Hematopoietic multipotent progenitor cell treated with erythropoietin and hydrocortisone succinate and interleukin-3 and kit ligand, for 4 days (in vitro differentiated cells): ENCODE results near the gene MLX.
A peak's percentile ranks its signal among the peaks of the same experiment; 100 is the strongest.
"Not testable (repeated sequence)": the region's sequence is repeated elsewhere in the genome, so short reads cannot be mapped to it uniquely, and the experiment has no call there.

Experiments used
- DNase-seq: peaks from one replicate; pipeline ENCODE4 v3.0.0-alpha.2; 2015

Gene MLX

DNA sequence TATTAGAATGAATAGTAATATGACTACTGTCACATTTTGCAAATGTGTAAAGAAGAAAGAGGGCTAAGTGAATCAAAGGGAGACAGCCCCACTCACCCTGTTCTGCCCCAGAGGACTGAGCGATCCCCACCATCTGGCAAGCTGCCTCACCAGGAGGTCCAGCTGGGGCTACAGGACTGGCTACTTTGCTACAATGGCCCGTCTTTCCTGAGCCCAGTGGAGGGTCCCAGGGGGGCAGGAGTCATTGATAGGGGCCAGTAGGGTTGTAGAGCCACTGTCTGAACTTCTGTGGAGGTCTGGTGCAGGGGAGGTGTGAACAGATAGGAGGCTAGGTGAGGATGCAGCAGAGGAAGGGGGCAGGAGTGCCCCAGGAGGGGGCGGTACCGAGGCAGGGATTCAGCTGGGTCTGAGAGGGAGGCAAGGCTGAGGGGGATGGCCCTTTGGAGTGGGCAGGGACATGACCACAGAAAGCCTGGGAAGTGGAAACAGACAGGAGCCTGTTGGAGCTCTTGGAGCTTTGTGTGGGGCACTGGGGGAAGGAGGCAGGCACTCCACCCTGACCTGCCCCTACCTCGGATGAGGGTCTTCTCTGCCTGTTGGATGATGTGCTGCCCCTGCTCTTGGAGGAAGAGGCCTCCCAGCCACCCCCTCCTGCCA lies 10.8 kb upstream of the MLX start:
- not testable (repeated sequence) for DNase-seq

DNA sequence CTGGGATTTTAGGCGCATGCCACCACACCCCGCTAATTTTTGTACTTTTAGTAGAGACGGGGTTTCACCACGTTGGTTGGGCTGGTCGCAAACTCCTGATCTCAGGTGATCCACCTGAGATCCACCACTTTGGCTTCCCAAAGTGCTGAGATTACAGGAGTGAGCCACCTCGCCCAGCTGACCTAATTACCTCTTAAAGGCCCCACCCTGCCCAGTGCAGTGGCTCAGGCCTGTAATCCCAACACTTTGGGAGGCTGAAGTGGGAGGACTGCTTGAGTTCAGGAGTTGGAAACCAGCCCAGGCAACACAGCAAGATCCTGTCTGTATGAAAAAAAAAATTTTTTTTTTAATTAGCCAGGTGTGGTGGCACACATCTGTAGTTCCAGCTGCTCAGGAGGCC lies 7.8 kb upstream of the MLX start:
- DNase-seq: no peak

DNA sequence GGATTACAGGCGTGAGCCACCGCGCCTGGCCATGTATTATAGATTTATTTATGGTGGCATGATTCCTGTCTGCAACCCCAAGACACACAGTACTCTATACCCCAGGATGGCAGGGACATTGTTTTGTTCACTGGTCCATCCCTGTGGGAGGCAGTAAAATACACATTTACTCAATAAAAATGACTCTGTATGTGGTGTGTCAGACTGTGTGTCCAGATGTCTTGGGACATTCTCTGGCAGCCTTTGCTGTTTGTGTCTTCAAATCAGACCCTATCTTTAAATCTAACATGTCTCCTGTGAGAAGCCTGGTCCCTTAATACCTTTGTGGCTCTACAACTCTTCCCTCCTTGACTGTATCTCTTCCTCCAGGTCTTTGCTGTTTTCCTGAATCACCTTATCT lies 6.7 kb upstream of the MLX start:
- DNase-seq: no peak

DNA sequence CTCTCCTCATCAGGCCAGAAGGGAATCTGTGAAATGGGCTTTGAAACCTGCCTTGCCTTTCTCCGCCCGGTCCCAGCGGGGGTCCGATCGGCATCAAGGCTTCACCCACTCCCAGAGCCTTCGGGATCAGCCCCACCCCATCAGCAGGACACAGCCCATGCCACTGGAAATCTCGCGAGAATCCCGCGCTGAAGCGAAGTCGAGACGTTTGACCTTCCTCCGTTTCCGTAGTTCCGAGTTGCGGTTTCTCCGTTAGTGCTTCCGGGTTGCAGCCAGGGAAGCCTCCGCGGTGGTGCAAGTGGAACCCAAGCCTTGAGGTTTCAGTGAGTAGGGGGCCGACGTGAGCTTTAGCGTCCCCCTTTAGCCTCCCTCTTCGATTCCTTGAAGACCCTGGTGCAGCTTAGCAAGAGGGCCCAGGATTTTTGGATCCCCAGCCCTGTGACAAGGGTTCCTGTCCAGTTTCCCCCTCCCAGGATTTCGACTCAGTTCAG lies 5.0 kb upstream of the MLX start, which contains the start of gene COASY:
TSS of gene COASY (plus strand) at position 252 of the 491 bp plus-strand sequence. CDS start 475 bp downstream, outside the sequence.
- DNase-seq: peak; percentile 98

DNA sequence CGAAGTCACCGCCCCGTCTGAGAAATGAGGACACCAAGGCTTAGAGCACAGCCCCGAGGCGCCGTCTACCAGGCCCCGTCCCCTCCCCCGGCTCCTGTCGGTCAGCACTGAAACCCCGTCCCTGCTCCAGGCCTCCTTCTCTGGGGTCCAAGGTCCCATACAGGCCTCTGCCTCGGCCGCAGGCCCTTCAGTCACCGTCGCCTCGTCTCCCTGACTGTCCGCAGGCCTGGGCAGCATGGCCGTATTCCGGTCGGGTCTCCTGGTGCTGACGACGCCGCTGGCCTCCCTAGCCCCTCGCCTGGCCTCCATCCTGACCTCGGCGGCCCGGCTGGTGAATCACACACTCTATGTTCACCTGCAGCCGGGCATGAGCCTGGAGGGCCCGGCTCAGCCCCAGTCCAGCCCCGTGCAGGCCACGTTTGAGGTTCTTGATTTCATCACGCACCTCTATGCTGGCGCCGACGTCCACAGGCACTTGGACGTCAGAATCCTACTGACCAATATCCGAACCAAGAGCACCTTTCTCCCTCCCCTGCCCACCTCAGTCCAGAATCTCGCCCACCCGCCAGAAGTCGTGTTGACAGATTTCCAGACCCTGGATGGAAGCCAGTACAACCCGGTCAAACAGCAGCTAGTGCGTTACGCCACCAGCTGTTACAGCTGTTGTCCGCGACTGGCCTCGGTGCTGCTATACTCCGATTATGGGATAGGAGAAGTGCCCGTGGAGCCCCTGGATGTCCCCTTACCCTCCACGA lies 4.3 kb upstream of the MLX start:
- no peak for DNase-seq

DNA sequence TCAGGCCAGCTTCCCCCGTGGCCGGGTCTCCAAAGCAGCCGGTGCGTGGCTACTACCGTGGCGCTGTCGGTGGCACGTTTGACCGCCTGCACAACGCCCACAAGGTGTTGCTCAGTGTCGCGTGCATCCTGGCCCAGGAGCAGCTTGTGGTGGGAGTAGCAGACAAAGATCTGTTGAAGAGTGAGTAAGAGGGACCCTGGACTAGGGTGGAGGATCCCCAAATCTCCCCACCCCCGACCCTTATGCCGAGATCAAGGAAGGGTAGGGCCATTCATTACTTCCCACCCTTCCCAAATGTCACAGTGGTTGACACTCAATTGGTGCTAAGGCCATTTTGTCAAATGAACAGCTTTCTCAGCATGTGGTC lies 3.8 kb upstream of the MLX start:
- DNase-seq: no peak

DNA sequence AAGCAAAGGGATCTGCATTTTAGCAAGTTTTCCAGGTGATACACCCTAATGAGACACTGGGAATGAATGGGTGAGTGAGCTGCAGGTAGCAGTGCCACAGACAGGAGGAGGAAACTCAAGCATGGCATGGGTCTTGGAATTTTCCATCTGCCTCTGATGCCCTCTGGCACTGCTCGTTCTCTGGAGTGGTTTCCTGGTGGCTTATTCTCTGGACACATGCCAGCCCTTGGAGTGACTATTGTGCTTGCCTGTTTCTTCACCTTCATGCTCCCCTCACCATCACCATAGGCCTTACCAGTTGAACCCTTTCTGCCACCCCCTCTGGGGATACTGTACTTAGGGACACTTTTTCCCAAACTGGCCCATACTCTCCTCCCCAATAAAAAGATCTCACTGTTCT lies 3.4 kb upstream of the MLX start:
- DNase-seq: no peak

DNA sequence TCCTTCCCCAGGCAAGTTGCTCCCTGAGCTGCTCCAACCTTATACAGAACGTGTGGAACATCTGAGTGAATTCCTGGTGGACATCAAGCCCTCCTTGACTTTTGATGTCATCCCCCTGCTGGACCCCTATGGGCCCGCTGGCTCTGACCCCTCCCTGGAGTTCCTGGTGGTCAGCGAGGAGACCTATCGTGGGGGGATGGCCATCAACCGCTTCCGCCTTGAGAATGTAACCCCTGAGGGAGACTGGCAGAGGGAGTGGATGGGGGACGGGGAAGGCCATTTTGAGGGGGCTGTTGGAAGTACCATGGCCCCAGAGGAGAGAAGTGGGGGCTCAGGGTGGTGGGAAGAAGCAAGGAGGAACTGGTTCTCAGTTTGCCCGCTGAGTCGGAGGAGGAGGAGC lies 3.0 kb upstream of the MLX start:
- DNase-seq: no peak

DNA sequence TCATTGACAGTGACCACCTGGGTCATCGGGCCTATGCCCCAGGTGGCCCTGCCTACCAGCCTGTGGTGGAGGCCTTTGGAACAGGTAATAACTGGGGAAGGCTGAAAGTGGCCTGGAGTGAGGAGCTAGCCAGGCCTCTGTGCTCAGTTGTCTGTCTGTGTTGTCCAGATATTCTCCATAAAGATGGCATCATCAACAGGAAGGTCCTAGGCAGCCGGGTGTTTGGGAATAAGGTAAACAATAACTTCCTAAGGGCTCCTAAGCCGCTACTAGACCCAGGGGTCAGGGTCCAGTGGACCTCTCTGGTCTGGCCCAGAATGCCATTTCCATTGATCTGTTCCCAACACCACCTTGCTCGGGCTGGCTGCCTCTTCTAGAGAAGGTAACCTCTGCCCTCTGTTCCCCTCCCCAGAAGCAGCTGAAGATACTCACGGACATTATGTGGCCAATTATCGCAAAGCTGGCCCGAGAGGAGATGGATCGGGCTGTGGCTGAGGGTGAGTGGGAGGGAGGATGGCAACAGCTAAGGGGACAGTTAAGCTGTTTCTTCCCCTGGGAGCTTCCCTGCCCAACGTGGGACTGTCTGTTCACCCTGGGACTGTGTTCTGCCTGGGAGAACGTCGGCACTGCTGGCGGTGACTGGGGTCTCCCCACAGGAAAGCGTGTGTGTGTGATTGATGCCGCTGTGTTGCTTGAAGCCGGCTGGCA lies 1.9 kb upstream of the MLX start:
- no peak for DNase-seq

DNA sequence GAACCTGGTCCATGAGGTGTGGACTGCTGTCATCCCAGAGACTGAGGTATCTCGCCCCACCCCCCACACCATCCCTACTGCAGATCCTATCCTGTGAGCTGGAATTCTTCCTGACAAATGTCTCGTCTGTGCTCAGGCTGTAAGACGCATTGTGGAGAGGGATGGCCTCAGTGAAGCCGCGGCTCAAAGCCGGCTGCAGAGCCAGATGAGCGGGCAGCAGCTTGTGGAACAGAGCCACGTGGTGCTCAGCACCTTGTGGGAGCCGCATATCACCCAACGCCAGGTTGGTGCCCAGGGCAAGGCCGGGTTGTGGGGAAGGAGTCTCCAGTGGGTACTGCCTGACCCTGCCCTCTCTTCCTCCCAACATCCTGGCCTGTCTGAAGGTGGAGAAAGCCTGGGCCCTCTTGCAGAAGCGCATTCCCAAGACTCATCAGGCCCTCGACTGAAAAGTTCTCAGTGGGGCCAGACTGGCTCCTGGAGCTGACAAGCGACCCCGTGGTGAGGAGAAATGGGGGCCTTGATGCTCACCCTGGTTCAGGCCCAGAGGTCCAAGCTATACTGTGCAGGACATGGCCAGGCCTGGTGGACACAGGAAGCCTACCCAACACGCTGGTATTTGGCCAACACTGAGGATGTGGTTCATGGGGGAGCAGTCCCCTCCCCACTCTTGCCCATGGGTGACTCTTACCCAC lies 1.2 kb upstream of the MLX start:
- no peak for DNase-seq

DNA sequence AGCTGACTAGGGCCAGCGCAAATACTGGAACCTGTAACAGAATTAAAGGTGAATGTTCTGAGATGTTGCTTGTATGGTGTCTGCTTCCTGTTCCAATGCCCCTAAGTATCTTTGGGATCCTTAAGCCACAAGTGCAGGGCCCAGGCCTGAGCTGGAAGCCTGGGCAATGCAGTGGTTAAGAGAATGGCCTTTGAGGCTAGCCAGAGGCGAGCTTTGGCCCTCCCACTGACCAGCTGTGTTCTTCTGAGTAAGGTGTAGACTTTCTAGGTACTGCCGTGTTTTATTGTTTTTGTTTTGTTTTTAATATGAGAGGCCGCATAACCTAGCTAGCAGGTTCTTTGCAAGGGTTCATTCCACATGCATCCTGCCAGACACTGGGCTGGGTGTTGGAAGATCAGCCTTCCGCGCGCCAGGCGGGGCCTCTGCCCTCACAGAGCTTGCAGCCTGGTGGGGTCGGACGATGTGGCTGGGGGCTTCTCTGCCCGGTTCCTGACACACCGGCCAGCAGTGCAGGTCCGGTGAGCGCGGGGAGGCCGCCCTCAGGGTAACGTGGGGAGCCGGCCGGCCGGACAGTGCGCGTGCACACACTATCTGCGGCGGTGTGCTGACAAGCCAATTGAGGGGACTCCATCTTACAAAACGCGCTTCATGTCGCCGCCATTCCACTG lies 551 bp upstream of the MLX start:
- no peak for DNase-seq

DNA sequence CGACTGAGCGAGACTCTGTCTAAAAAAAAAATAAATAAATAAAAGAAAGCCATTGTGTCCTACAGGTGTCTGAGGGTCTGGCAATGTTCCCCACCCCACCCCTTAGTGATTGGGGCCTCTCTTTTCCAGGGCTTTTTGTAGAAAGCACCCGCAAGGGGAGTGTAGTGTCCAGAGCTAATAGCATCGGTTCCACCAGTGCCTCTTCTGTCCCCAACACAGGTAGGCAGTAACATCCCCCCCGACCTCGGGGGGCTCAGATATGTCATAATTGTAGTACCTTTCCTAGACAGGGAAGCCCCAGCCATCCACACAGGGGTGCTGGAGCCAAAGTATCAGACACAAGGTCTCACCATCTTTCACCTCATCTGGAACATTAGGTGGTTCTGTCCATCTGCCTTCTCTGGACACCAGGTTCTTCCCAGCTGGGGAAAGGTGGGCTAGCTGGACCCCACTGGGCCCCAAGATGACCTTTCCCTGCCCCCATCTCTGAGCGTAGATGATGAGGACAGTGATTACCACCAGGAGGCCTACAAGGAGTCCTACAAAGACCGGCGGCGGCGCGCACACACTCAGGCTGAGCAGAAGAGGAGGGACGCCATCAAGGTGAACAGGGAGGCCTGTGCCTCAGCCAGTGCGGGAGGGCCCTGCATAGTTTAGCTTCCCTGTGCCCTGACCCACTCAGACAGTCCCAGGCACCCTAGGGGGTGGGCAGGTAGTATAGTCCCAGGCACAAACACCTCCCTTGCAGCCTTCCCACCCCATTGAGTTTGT lies 1.6 kb downstream of the MLX start:
- no peak for DNase-seq

DNA sequence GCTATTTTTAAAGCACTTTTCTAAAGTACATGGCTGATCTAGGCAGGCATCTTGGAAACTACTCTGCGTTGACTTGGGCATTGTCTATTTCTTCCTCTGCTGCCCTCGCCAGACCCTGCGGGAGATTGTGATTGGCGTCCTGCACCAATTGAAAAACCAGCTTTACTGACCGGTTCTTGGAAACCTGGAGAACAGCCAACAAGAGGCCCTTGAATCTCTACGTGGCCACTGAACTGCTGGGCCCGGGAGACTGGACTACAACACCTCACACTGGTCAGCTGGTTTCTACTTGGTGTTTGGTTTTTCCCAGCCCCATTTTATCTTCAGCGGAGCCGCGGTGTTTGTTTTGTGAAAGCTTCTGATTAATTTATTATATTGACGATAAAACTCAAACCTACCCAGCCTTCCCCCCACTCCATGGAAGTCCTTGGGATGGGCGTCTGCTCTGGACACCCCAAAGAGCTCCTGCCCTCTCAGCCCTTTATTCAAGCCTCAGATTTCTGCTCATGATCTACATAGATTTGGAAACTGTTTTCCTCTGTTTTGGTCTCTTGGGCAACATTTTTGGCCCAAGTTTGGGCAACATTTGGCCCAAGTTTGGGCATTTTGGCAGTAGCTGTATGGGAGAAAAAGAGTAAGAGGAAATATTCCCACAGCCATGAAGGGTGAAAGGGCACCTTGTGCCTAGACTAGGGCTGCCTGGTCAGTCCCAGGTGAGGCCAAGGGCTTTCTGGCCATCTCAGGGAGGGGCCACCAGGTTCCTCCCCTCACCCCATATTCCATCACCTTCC lies 4.7 kb downstream of the MLX start:
- DNase-seq: no peak

DNA sequence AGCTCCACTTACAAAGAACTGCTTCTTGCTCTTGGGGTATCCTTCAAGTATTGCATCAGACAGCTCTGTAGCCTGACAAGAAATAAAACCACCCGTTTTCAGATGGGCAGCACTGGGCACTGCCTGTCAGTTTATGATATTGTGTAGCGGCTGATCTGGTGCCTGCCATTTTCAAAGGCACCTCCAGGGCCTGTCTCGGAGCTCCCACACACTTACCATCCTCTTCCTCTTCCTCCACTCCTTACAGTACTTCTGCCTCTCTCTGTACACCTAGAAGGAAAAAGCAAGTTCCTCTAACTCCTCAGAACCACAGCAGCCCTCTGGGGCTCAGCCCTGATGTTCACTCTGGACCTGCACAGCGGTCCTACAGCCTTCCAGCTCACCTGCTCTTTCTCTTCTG lies 6.2 kb downstream of the MLX start:
- DNase-seq: no peak

DNA sequence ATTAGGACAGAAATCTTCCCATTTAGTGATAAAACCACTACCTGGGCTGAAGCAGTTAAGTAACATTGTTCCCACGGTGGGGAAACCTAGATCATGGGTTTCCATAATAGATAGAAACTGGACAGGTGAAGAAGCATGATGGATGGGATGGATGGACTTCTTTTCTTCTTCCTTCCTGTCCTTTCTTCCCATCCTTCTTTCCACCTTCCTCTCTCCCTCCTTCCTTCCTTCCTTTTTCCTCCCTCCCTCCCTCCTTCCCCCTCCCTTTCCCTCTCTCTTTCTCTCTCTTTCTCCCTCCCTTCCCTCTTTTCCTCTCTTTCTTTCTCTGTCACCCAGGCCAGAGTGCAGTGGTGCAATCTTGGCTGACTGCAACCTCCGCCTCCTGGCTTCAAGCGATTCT lies 7.6 kb downstream of the MLX start:
- DNase-seq: no peak

DNA sequence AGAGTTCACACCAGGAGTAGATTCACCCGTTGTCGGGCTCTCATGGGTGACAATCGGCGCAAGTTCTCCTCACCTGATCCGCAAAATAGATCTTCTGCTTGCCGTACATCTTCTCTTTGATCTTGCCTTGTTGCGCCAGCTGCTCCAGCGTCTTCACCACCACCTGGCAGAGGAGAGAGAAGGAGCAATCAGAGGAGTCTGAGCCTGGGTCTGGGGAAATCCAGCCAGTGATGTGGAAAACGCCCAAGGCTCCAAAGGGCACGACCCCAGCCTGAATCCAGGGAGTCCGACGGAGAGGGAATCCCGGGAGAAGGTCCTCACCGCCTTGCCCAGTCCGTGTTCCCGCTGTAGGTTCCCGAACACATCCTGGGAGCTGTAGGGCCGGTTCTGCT lies 10.2 kb downstream of the MLX start:
- DNase-seq: peak; percentile 50

DNA sequence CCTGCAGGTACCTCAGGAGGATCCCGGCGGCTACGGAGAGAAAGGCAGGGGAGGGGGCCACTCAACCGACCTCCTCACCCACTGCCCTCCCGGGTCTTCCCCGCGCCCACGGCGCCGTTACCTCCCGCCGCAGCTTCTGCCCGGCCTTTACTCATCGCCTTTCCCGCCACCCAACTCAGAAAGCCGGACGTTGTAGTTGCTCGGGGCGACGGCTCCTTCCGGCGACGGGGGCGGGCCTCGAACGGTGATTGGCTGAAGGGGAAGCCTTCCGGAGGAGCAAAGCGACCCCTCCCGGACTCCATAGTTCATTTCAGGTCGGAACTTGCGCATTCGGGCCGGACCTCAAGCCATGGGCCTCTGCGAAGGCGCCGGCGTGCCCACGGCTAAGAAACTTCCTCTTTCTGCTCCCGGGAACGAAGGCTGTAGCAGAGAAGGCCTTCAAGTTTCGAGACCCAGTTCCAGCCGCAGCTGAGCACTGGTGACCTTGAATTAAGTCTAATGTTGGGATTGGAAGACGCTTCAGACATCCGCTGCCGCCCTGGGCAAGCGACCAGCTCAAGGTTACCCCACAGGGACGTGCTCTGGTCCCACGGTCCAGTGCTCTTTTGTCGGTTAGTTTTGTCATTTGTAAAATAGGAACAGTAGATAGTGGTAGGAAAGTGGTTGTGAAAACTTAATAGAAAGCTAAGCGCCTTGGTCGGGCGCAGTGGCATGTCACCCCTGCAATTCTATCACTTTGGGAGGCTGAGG lies 10.8 kb downstream of the MLX start, which contains the start of gene PSMC3IP:
TSS of gene PSMC3IP (minus strand) at position 198 of the 750 bp plus-strand sequence. CDS start at position 155, 43 bp downstream.
- peak; percentile 99 for DNase-seq

DNA sequence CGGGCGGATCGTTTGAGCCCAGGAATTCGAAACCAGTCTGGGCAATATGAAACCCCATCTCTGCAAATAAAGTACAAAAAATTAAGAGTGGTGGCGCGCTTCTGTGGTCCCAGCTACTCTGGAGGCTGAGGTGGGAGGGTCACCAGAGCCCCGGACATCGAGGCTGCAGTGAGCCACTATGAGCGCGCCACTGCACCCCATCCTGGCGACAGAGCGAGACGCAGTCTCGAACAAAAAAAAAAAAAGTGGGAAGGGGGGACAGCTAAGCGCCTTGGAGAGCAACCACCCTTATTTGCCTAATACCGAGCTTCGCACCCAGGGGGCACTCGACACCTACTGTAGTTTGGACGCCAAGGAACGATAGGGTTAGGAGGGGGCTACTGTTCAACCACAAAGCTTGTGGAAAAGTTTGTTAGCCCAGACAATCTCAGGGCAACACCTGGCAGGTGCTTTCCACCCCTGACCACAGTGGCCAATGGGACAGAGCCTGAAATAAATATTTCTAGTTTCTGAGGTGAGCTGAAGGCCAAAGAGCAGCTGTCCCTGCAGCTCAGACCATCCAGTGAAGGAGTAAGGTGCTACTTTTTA lies 11.5 kb downstream of the MLX start:
- peak; percentile 95 for DNase-seq

DNA sequence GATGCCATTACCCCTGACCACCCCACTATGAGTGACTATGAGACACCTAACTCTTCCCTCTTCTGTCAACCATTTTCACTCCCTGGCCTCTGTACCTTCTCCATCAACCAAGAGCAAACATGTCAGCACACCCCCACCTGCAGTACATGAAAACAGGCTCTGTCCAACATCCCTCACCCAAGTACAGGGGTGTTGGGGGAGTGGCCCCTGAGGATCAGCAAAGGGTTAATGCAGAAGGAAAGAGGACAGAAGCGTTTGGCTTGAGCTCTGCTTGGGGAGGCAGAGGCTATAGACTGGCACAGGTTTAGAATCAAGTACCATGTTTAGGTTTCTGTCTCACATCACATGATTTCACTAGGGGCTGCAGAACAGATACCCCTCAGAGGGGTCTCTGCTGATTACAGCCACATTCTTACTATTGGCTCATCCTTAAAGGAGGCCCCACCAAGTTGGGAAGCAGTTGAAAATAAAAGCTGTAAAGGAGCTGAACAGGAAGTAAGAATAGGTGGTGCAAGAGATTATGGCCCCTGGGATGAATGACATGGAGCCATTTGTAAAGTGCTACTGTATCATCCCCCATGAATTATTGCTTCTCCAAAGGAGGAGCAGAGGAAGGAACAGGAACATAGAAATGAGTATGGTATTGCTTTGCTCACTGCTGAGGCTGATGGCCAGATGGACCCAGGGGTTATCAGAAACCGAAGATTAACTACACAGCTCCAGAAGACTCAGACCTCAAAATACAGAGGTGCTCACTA lies 13.1 kb downstream of the MLX start:
- no peak for DNase-seq
